ENCODE data around the gene DCST1.
"Not testable (repeated sequence)": the region's sequence is repeated elsewhere in the genome, so short reads cannot be mapped to it uniquely, and the experiment has no call there.

DCST1 gene, protein sequence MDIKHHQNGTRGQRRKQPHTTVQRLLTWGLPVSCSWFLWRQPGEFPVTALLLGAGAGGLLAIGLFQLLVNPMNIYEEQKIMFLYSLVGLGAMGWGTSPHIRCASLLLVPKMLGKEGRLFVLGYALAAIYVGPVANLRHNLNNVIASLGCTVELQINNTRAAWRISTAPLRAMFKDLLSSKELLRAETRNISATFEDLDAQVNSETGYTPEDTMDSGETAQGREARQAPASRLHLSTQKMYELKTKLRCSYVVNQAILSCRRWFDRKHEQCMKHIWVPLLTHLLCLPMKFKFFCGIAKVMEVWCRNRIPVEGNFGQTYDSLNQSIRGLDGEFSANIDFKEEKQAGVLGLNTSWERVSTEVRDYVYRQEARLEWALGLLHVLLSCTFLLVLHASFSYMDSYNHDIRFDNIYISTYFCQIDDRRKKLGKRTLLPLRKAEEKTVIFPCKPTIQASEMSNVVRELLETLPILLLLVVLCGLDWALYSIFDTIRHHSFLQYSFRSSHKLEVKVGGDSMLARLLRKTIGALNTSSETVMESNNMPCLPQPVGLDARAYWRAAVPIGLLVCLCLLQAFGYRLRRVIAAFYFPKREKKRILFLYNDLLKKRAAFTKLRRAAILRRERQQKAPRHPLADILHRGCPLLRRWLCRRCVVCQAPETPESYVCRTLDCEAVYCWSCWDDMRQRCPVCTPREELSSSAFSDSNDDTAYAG

DNA sequence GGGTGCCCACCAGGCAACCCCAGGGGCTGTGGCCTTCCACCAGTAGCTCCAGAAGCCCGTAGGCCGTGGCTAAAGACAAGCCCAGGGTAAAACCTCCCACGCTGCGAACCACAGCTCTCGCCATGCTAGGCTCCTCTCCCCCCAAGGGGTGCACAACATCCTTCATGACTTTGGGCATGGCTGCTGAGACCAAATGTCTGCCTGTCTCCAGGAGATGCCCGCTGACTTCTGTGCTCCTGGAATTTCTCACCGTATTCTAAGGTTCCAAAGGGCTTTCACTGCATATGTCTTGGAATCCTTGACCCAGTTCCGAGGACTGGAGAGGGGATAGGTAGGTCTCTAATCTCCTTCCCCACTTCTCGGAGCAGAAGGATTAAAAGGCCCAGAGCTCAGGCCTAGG is at the start of gene DCST1, which contains the start of gene DCST2:
TSS of gene DCST1 (plus strand) at position 301 of the 400 bp plus-strand sequence. CDS start 213 bp downstream, outside the sequence.
TSS of gene DCST2 (minus strand) at position 258 of the 400 bp plus-strand sequence. CDS start at position 178, 80 bp downstream.
- Histone ChIP-seq H3K36me3 (ENCODE audit: insufficient read depth, low read length) (no peaks in the 10 kb centered on the region), H3K9me3 (ENCODE audit: control insufficient read depth, insufficient read depth, low read length) (no peaks in the 10 kb centered on the region), H3K4me1 (ENCODE audit: insufficient read depth, low read length) (no peaks in the 10 kb centered on the region), H3K9ac (ENCODE audit: low read depth, low read length) (no peak within 1 kb of the TSS)

DNA sequence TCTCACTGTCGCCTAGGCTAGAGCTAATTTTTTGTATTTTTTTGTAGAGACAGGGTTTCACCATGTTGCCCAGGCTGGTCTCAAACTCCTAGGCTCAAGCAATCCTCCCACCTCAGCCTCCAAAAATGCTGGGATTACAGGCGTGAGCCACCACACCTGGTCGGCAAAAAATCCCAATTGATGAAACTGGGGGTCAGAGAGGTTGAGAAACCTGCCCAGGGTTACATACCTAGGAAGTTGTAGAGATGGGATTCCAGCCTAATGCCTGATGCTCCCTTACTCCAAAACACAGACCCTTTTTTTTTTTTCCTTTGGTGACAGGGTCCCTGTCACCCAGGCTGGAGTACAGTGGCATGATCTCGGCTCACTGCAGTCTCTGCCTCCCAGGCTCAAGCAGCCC is 46.9 kb upstream of the DCST1 start:
- H3K4me1 ChIP-seq (ENCODE audit: insufficient read depth, low read length); H3K9ac ChIP-seq (ENCODE audit: low read depth, low read length); H3K9me3 ChIP-seq (ENCODE audit: control insufficient read depth, insufficient read depth, low read length): not testable (repeated sequence)
- peaks cover 14% of the 10 kb centered on the region for H3K36me3 ChIP-seq (ENCODE audit: insufficient read depth, low read length)

DNA sequence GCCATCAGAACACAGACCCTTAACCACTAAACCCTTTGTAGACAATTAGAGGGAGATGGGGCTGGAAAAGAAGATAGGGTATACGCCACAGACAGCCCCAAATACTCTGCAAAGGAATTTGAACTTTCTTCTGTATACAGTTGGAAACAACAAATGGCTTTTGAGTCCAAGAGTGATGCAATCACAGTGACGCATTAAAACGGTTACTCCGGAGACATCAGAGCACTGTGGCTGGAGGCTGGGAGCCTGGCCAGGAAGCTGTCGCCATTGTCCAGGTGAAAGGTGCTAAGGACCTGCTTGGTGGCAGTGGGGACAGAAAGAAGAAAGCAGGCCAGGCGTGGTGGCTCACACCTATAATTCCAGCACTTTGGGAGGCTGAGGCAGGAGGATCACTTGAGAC is 46.3 kb upstream of the DCST1 start:
- Histone ChIP-seq H3K9ac (ENCODE audit: low read depth, low read length) (no peak overlapping the region), H3K36me3 (ENCODE audit: insufficient read depth, low read length) (peaks cover 14% of the 10 kb centered on the region), H3K9me3 (ENCODE audit: control insufficient read depth, insufficient read depth, low read length) (no peaks in the 10 kb centered on the region), H3K4me1 (ENCODE audit: insufficient read depth, low read length) (peaks cover 8% of the 10 kb centered on the region; the same call in 1 of the 2 replicates)

DNA sequence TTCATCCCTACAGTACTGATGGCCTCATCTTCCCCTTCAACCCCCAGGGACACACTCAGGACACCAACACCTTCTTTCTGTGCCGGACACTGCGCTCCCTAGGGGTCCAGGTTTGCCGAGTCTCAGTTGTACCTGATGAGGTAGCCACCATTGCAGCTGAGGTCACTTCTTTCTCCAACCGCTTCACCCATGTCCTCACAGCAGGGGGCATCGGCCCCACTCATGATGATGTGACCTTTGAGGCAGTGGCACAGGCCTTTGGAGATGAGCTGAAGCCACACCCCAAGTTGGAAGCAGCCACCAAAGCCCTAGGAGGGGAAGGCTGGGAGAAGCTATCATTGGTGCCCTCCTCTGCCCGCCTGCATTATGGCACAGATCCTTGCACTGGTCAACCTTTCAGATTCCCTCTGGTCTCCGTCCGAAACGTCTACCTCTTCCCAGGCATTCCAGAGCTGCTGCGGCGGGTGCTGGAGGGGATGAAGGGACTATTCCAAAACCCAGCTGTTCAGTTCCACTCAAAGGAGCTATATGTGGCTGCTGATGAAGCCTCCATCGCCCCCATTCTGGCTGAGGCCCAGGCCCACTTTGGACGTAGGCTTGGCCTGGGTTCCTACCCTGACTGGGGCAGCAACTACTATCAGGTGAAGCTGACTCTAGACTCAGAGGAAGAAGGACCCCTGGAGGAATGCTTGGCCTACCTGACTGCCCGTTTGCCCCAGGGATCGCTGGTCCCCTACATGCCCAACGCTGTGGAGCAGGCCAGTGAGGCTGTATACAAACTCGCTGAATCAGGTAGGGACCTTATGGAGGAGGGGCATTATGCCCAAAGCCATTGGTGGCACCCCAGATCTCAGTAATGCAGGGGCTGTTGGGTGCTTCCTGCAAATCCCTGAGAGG is 45.3 kb upstream of the DCST1 start:
- peaks cover 9% of the 10 kb centered on the region; the same call in 1 of the 2 replicates for H3K4me1 ChIP-seq (ENCODE audit: insufficient read depth, low read length)
- no peaks in the 10 kb centered on the region for H3K9me3 ChIP-seq (ENCODE audit: control insufficient read depth, insufficient read depth, low read length)
- no peak overlapping the region for H3K9ac ChIP-seq (ENCODE audit: low read depth, low read length)
- H3K36me3 ChIP-seq (ENCODE audit: insufficient read depth, low read length): peaks cover 14% of the 10 kb centered on the region

DNA sequence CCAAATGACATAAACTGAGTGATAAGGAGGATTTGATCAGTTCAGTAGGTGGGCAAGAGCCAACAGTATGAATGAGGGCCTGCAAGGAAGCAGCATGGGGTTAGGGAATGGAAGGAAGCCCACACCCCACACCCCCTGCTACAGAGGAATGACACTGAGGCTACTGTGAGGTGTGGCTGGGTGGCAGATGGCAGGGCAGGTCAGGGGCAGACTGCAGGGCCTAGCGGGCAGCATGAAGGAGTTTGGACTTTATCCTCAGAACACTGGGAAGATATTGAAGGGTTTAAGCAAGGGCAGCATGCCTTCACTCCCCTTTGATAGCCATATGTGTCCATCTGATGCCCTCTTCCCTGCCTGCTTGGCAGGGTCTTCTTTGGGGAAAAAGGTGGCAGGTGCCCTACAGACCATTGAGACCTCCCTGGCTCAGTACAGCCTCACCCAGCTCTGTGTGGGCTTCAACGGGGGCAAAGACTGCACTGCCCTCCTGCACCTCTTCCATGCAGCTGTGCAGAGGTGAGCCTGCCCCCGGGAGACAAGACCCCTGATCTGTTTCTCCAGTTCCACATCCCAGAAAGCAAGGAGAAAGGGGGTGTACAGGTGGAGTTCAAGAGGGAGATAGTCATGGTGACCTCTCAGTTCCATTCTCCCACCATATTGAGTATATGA is 44.3 kb upstream of the DCST1 start:
- Histone ChIP-seq H3K9me3 (ENCODE audit: control insufficient read depth, insufficient read depth, low read length) (no peaks in the 10 kb centered on the region), H3K9ac (ENCODE audit: low read depth, low read length) (no peak overlapping the region), H3K4me1 (ENCODE audit: insufficient read depth, low read length) (peaks cover 12% of the 10 kb centered on the region; the same call in 1 of the 2 replicates), H3K36me3 (ENCODE audit: insufficient read depth, low read length) (peaks cover 14% of the 10 kb centered on the region)

DNA sequence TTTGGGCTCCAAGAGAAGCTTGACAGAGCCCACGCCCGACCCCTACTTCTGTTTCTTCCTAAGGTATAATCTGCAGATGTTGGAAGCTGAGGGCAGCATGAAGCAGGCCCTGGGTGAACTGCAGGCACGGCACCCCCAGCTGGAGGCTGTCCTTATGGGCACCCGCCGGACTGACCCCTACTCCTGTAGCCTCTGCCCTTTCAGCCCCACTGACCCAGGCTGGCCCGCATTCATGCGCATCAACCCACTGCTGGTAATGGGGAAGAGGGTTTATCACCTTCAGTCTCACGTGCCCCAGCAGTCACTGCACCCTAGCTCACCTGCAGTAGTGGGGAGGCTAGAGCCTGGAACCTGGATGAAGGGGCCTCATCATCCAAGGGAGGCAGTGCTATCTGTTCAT is 43.3 kb upstream of the DCST1 start:
- Histone ChIP-seq H3K4me1 (ENCODE audit: insufficient read depth, low read length) (peaks cover 12% of the 10 kb centered on the region; the same call in 1 of the 2 replicates), H3K9me3 (ENCODE audit: control insufficient read depth, insufficient read depth, low read length) (no peaks in the 10 kb centered on the region), H3K36me3 (ENCODE audit: insufficient read depth, low read length) (peaks cover 14% of the 10 kb centered on the region), H3K9ac (ENCODE audit: low read depth, low read length) (no peak overlapping the region)

DNA sequence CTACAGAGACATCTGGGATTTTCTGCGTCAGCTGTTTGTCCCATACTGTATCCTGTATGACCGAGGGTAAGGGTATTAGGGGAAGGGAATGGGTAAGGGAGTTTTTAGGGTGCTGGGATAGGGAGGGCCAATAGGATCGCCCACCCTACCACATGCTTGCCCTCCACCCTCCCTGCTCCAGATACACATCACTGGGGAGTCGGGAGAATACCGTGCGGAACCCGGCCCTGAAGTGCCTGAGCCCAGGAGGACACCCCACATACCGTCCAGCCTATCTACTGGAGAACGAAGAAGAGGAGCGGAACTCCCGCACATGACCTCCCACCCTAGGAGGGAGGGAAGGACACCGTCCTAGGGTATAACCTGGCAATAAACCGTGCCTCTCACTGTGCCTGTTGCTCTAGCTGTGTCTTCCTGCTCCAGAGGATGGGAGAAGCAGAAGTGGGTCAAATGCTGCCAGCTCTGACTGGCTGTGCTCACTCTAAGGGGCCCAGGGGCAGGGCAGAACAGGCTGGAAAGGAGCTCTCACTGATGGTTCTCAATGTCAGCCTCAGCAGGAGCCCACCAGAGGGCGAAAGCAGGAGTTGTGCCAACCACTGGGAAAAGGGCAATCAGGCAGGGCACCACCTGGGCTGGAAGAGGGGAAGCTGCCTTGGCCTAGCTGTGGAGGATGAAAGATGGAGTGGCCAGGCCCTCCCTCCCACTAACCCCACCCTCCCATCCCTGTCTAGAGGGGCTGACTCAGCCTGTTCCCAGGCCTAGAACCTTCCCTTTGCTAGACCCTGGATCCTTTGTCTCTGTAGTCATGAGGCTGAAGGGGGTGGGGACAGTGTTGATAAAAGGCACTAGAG is 40.7 kb upstream of the DCST1 start:
- peaks cover 12% of the 10 kb centered on the region; the same call in 1 of the 2 replicates for H3K4me1 ChIP-seq (ENCODE audit: insufficient read depth, low read length)

DNA sequence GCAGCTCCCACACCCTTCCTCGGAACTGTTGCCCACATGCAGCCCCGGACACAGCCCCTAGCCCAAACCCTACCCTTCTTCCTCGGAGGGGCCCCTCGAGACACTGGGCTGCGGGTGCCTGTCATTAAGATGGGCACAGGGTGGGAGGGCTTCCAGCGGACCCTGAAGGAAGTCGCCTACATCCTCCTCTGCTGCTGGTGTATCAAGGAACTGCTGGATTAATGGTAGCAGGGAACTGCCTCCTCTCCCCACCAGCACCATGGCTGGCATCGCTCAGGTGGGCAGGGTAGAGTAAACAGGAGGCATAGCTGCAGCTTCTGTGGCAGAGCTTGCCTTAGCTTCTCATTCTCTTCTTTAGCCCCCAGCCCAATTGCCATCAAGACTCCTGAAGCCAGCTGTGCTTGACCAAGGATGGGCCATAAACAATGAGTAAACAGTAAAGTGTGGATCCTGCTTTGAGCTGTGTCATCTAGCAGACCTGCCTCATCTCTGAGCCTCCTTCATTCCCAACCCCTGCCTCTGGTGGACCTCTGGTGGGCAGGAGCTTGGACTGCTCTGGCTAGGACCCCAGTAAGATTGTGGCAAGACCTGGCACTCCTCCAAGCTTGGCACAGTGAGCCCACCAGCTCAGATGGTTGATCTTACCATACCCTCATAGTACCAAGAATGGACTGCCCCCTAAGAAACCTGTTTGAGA is 39.9 kb upstream of the DCST1 start, which contains the start of gene LENEP:
TSS of gene LENEP (plus strand) at position 15 of the 697 bp plus-strand sequence. CDS start at position 37, 22 bp downstream.
- Histone ChIP-seq H3K9me3 (ENCODE audit: control insufficient read depth, insufficient read depth, low read length) (no peaks in the 10 kb centered on the region), H3K36me3 (ENCODE audit: insufficient read depth, low read length) (peaks cover 3% of the 10 kb centered on the region), H3K9ac (ENCODE audit: low read depth, low read length) (no peak within 1 kb of the TSS), H3K4me1 (ENCODE audit: insufficient read depth, low read length) (peaks cover 12% of the 10 kb centered on the region; the same call in 1 of the 2 replicates)

More for the DNA sequence above, 40.7 kb upstream of the DCST1 start:
- H3K9ac ChIP-seq (ENCODE audit: low read depth, low read length): no peak overlapping the region
- H3K9me3 ChIP-seq (ENCODE audit: control insufficient read depth, insufficient read depth, low read length): no peaks in the 10 kb centered on the region
- H3K36me3 ChIP-seq (ENCODE audit: insufficient read depth, low read length): peaks cover 7% of the 10 kb centered on the region

DNA sequence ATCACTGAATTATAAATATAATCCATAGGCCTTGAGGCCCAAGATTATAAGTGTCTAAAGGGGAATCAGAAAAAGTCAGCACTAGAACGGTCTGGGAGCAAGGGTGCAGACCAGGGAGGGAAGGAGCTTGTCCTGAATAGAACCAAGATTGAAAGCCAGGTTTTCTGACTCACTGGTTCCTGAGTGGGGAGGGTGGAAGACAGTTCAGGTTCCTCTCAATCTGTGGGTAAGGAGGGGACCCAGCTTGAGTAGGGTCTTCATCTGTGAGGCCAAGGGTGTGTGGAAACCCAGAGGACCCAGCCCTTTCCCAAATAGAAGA is 39.4 kb upstream of the DCST1 start:
- no peaks in the 10 kb centered on the region for H3K9me3 ChIP-seq (ENCODE audit: control insufficient read depth, insufficient read depth, low read length)
- peaks cover 12% of the 10 kb centered on the region; the same call in 1 of the 2 replicates for H3K4me1 ChIP-seq (ENCODE audit: insufficient read depth, low read length)
- H3K9ac ChIP-seq (ENCODE audit: low read depth, low read length): no peak overlapping the region
- peaks cover 3% of the 10 kb centered on the region for H3K36me3 ChIP-seq (ENCODE audit: insufficient read depth, low read length)

DNA sequence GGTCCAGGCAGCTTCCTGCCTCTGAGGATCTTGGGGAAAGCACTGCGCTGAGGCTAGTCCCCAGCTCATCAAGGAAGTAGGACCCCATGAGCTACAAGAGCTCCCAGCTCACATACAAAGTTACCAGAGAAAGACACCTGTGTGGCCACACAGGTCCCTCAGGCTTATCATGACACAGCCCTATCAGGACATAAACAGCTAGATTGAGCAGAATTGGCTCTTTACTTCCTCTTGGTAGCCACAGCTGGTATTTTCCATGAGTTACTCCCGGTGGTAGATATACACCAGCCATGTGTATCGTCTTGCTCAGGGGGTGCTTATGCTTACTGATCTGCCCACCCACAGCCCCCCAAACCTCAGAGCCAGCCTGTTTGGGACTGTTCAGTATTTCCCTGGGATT is 39.0 kb upstream of the DCST1 start:
- Histone ChIP-seq H3K9ac (ENCODE audit: low read depth, low read length) (no peak overlapping the region), H3K4me1 (ENCODE audit: insufficient read depth, low read length) (peaks cover 12% of the 10 kb centered on the region; the same call in 1 of the 2 replicates), H3K36me3 (ENCODE audit: insufficient read depth, low read length) (peaks cover 3% of the 10 kb centered on the region), H3K9me3 (ENCODE audit: control insufficient read depth, insufficient read depth, low read length) (no peaks in the 10 kb centered on the region)

DNA sequence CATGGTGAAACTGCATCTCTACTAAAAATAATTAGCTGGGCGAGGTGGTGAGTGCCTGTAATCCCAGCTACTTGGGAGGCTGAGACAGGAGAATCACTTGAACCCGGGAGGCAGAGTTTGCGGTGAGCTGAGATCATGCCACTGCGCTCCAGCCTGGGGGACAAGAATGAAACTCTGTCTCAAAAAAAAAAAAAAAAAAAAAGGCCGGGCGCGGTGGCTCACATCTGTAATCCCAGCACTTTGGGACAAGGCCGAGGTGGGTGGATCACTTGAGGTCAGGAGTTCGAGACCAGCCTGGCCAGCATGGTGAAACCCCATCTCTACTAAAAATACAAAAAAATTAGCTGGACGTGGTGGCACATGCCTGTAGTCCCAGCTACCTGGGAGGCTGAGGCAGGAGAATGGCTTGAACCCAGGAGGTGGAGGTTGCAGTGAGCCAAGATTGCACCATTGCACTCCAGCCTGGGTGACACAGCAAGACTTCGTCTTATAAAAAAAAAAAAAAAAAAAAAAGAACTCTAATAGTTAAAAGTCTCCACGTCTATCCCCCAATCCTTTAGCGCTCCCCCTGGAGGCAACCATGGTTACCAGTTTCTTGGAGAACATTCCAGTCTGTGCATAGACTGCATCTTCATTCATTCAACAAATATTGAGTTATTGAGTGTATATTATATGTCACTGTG is 38.2 kb upstream of the DCST1 start:
- not testable (repeated sequence) for H3K9ac ChIP-seq (ENCODE audit: low read depth, low read length); H3K9me3 ChIP-seq (ENCODE audit: control insufficient read depth, insufficient read depth, low read length); H3K36me3 ChIP-seq (ENCODE audit: insufficient read depth, low read length)
- peaks cover 12% of the 10 kb centered on the region; the same call in 1 of the 2 replicates for H3K4me1 ChIP-seq (ENCODE audit: insufficient read depth, low read length)

All from ES-I3 (cell line).